Suppressor macrophage (primary cell): ENCODE measurements around the gene TRIM33.
"Not testable (repeated sequence)": the region's sequence is repeated elsewhere in the genome, so short reads cannot be mapped to it uniquely, and the experiment has no call there.

Experiments used
- DNase-seq, 4 experiments: peaks; one replicate each; pipeline ENCODE4 v3.0.0-alpha.2; 2020 to 2022

TRIM33 gene

DNA sequence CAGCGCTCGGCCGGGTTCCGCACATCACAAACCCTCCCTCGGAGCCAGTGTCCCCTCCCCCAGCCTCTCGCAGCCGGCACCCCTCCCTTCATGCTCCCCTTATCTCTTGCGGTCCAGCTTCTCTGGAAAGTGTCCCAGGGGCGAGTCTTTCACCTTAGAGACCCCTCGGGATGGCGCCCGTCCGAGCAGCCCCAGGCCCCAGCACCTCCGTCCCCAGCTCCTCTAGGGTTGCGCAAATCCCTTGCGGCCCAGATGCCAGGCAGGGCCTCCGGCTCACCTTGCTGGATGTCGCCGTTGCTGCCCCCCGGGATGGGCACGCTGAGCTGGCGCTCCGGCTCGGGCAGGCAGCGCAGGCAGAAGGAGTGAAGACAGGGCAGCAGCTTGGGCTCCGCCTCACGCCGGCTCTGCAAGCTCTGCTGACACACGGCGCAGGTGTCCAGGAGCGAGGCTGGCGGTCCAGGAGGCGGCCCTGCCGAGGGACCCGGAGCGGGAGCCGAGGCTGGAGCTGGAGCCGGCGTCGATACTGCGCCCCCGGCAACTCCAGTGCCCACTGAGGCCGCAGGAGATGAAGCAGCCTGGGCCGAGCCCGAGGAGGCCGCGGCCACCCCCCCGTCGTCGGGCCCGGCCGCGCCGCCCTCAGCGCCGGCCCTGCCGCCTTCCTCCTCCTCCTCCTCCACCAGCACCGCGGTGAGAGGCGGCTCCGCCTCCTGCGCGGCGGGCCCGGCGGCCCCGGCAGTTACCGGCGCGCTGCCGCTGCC lies 550 bp downstream of the TRIM33 start:
- peak in 2 of 4 experiments; percentile 26 to 40 for DNase-seq

DNA sequence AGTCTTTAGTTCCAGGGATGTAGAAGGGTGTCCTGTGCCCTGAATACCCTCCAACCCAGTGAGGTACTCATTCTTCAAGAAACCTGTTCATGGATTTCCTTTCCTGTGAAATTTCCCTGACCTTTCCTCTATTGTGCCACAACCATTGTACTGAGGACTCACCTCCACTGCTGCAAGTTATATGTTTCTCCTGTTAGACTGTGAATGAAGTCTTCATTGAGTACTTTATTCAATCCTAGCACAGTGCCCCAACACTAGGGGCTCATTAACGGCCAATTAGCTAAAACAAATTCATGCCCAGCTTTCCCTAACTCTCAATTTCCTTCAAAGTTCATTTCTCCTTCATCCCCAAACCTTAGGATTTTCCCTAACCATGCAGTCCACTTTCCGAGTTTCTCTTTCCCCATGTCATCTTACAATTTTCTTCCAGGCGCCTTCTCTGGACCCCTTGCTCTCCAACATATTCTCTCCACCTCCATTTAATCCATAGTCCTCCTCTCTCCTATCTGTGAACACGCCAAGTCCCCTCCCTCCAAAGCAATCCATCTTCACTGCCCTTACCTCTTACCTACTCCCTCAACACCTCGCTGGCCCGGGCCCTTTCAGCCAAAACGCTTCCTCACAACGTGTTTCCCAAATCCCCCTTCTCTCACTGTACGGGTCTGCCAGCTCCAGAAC lies 1.3 kb downstream of the TRIM33 start:
- DNase-seq = peak in 1 of 4 experiments; percentile 23

DNA sequence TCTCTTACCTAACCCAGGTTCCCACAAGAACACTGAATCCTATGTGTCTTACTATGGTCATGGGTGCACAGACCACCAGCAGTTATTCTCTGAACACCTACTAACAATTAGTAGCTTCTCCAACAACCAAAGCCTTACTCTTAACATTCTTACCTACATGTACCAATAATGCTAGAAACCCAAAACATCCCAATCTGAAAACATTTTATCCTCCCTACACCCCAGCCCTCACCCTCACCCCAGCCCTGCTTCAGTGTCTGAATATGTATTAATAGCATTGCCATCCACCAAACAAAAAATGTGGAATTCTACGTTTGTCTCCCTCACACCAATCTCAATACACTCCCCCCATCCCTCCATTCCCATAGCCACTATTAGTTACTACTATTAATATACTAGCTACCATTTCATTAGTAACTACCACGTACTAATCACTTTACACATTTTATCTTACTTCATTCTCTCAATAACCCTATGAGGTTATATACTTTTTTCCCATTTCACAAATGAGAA lies 2.6 kb downstream of the TRIM33 start:
- DNase-seq = no peak

DNA sequence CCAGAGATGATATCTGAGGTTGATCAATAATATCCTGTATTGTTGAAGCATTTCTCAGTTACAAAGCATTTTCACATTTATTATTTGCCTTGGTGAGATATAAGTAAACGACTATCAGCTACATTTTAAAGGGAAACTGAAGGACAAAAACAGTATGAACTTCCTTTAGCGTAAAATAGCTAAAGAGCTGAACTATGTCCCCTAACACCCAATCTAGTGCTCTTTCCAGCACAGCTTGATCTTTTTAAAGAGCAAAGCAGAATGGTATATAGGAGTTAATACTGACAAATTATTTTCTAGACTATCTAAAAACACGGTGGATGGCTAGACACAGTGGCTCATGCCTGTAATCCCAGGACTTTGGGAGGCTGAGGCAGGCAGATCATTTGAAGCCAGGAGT lies 3.5 kb downstream of the TRIM33 start:
- no peak for DNase-seq

DNA sequence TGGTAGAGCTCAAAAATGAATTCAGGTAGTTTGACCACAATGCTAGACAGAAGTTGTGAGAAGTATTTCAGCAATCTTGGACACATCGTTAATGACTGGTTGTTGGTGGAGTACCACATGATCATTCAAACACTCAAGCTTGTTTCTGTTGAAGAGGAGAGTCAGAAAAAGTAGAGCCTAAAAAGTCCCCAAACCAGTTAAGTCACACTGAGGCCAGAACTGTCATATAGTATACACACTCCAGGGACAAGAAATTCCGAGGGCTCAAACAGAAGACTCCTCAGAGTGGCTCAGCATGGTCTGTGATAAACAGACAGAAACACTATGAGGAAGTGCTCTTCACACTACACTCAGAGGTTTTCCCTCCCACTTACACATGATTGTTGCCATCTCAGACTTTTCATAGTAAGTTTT lies 5.8 kb downstream of the TRIM33 start:
- peak; percentile 39 to 71 (median 52) for DNase-seq

DNA sequence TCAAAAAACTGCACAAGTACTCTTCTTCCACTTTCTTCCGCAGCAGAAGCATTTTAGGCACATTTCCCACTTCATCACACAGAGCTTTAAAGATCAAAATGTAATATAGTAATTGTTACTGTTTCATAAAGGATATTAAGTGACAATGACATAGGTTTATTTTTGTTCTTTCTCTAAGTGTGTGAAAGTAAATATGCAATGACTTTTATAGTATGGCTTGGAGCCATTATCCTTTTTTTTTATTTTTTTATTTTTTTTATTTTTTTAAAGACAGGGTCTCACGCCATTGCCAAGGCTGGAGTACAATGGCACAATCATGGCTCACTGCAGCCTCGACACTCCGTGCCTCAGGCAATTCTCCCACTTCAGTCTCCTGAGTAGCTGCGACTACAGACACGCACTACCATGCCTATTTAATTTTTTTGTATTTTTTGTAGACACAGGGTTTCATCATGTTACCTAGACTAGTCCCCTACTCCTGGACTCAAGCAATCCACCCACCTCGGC lies 7.0 kb downstream of the TRIM33 start:
- no peak for DNase-seq

DNA sequence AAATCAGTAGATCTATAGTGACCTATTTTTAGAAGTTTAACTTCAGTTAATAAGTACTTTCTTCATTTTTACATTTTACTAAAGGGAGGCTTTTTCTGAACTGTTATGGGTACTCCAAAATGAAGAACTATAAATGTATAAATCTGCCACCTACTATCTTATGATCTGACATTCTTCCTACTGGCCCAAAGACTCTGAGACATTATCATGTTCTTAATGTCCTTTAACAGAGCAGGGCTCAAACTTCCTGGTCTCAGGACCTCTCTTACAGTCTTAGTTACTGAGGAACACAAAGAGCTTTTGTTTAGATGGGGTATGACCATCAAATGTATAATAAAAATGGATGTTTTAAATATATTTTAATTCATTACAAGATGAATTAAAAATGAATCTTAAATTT lies 8.9 kb downstream of the TRIM33 start:
- peak in 3 of 4 experiments; percentile 14 to 38 (median 30) for DNase-seq

- peak; percentile 13 to 50 (median 40) for DNase-seq
Observed at GRCh38 chr1:114499478-114499877, 11.5 kb downstream of the TRIM33 start.

GRCh38 chr1:114496089-114496488 lies 14.9 kb downstream of the TRIM33 start:
- DNase-seq = no peak

GRCh38 chr1:114495486-114495885 lies 15.5 kb downstream of the TRIM33 start:
- DNase-seq = peak in 2 of 4 experiments; percentile 33 to 43

- no peak for DNase-seq
Observed at GRCh38 chr1:114492978-114493377, 18.0 kb downstream of the TRIM33 start.

DNA sequence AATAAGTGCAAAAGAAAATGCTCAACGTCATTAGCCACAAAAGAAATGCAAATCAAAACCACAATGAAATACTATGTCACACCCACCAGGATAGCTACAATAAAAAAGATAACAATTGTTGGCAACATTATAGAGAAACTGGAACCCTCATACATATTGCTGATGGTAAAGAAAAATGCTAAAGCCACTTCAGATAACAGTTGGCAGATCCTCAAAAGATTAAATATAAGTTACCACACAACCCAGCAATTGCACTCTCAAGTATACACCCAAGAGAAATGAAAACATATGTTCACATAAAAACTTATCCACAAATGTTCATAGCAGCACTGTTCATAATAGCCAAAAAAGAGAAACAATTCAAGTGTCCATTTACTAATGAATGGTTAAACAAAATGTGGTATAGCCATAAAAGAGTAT lies 20.7 kb downstream of the TRIM33 start:
- DNase-seq = no peak

DNA sequence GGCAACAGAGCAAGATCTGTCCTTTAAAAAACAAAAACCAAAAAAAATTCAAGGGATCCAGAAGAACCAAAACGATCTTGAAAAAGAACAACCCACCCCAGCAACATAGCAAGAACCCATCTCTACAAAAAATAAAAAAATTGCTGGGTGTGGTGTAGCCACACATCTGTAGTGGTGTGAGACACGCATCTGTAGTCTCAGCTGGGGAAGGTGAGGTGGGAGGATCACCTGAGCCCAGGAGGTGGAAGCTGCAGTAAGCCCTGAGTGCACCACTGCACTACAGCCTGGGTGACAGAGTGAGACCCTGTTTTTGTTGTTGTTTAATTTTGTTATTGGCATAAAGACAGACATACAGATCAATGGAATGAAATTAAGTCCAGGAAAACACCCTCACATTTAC lies 22.3 kb downstream of the TRIM33 start:
- DNase-seq = no peak

DNA sequence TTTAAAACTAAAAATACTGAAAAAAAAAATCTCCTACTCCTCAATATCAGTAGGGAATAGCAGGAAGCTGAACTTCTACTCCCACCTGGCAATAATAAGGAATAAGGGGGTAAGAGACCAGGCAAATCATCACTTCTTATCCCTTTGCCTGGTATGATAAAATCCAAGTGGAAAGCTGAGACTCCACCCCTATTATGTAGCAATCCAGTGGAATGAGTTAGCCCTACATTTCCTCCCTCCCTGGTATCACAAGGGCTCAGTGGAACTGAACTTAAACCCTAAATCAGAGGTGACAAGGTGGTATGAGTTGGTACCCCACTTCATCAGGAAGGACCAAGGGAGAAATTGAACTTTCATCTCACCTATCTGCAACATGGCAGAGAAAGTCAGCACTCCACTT lies 25.7 kb downstream of the TRIM33 start:
- no peak for DNase-seq

- peak; percentile 61 to 84 (median 76) for DNase-seq
Observed at GRCh38 chr1:114482585-114482984, 28.4 kb downstream of the TRIM33 start.

DNA sequence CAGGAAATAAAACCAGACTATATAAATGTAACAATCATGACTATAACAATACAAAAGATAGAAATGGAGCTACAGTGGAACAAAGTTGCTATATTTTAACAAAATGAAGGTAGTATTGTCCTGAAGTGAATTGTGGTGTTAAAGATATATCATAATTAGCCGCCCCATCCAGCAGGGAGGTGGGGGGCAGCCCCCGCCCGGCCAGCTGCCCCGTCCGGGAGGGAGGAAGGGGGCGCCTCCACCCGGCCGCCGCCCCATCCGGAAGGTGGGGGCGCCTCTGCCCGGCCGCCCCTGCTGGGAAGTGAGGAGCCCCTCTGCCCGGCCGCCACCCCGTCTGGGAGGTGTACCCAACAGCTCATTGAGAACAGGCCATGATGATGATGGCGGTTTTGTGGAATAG lies 31.4 kb downstream of the TRIM33 start:
- not testable (repeated sequence) for DNase-seq

GRCh38 chr1:114479134-114479533 lies 31.9 kb downstream of the TRIM33 start:
- DNase-seq = no peak

GRCh38 chr1:114473796-114474195 lies 37.2 kb downstream of the TRIM33 start:
- DNase-seq = no peak

DNA sequence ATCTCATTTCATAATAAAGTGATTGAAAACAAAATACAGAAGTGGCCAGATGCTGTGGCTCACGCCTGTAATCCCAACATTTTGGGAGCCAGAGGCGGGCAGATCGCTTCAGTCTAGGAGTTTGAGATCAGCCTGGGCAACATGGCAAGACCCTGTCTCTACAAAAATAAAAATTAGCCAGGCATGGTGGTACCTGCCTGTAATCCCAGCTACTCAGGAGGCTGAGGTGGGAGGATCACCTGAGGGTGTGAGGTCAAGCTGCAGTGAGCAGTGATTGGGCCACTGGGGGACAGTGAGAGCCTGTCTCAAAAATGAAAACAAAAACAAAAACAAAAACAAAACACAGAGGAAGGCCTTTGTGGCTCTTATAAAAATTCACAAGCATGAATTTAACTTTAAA lies 38.6 kb downstream of the TRIM33 start:
- no peak for DNase-seq

DNA sequence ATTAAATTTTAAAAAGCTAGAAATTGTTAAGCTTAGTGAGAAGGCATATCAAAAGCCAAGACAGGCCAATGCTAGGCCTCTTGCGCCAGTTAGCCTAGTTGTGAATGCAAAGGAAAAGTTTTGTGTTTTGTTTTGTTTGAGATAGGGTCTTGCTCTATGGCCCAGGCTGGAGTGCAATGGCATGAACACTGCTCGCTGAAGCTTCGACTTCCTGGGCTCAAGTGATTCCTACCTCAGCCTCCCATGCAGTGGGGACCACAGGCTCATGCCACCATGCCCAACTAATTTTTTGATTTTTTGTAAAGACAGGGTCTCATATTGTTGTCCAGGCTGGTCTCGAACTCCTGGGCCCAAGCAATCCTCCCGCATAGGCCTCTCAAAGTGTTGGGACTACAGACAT lies 40.3 kb downstream of the TRIM33 start:
- DNase-seq = no peak

DNA sequence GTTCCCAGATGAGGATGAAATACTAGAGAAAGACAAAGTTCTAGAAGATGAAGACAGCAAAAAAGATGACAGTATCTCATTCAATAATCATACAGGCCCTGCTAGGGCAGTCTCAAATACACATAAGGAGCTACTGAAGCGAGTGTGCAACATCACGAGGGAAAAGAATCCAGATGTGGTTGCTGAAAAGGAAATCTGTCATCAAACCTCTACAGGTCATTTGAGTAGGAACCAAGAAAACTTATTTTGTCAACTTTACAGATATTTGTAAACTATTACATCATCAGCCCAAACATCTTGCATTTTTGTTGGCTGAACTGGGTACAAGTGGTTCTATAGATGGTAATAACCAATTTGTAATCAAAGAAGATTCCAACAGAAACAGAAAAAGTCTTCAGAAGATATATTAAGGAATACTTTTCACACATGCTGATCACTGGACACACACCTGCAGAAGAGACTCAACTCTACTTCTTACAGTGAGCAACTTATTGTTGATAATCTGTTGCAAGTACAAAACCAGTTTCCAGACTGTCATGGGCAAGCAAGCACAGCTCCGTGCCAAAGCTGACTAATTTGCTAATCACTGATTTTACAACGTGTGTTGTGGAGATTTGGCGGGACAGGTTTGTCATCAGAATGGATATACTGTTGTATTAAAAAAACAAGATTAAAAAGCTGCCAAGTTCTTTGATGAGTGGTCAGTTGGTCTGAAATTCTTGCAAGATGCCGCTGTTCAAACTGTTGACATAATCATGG lies 42.1 kb downstream of the TRIM33 start:
- DNase-seq = no peak

GRCh38 chr1:114468047-114468446 lies 43.0 kb downstream of the TRIM33 start:
- DNase-seq = no peak

DNA sequence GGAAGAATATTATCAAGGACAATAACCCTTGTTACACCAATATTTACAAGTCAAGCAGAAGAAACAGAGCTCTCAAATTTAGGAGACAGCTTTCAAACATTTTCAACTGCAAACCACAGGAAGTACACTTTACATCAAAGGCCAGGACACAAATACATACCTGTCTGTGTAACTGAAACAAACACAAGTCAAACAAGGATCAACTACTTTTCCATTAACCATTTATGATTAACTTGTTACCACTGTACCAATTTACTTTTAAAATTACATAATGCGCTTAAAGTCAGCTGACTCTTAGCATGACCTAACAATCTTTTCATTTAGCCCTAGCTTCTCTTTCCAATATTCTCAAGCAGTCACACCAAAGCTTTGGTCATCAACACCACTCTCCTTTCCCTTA lies 43.5 kb downstream of the TRIM33 start:
- DNase-seq = no peak
